Measurements from ENCODE around the gene SARDH. TPM values are rescaled to one million over a fixed set of nuclear protein-coding genes. Genes with fewer than 3 reads are reported as not detected.

Gene SARDH
- total RNA-seq, 1 experiment from 2014 or later, result 9.9 TPM

DNA sequence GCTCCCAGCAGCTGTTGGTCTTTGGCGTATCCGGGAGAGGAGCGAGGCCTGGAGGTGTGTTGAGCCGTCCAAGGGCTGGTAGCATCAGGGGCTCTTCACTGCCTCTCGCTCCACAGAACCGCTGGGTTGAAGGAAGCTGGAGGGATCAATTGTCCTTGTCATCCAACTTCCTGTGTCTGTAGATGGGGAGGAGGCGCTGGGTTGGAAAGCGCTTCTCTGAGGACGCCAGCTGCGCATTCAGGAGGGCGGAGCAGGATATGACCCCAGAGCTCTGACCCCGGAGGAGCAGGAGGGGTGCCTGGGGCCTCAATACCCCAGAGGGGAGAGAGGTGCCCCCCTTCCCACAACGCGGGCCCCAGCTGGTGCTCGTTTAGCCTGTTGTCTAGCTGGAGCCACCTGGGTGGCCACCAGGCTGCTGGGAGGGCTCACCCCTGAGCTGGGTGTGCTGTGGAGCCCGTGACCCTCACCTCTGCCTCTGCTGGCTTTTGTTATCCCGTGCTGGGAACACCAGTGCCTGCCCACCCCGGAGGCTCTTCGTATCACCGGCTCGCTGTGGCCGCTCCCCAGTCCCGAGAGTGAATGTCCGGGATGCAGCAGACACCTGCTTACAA lies 104.0 kb downstream of the SARDH start:
- H3K27me3 ChIP-seq (ENCODE audit: insufficient read depth, low read depth), result peaks cover 96% of the 10 kb centered on the region

DNA sequence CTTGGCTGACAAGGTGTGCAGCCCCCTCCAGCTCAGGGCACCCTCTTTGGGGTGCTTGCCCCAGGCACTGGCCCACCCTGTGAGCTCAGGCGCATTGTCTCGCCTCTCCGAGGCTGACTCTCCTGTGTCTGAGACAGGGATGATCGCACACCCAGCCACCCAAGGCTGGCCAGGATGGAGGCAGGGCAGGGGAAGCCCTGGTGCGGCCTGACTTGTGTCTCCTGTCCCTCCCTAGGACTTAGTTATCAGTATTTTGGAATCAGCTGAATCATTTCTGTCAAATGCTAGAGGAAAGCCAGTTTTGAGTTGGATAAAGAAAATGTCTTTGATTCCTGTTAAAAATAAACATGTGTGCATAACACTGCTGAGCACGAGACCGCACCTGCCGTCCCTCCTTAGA lies 104.5 kb downstream of the SARDH start:
- intact Hi-C loops (cut with micrococcal nuclease; ENCODE audit: unreplicated experiment), result no loop called here
- ChIA-PET CTCF (interaction anchor here (0.6 kb wide), 1 partner anchor 1680 kb away, joined by 3 read pairs; no protein-coding TSS in a partner anchor), POLR2A (ENCODE audit: unreplicated experiment) (interaction anchor here (0.6 kb wide), 1 partner anchor 58 kb away, joined by 16 read pairs; no protein-coding TSS in a partner anchor)
- Histone ChIP-seq H3K9me2 (ENCODE audit: insufficient read depth) (no peaks in the 10 kb centered on the region), H3K36me3 (ENCODE audit: low read depth) (no peaks in the 10 kb centered on the region), H3K4me1 (replicated peaks; ENCODE audit: insufficient read depth) (no peaks in the 10 kb centered on the region), H3K27me3 (ENCODE audit: insufficient read depth, low read depth) (peaks cover 96% of the 10 kb centered on the region), H3K79me2 (ENCODE audit: low read depth) (no peaks in the 10 kb centered on the region), H2AFZ (no peak overlapping the region), H3K27ac (no peak overlapping the region), H3K9me3 (ENCODE audit: insufficient read depth, low read depth) (no peaks in the 10 kb centered on the region), H3K4me2 (no peak overlapping the region), H3F3A (ENCODE audit: insufficient read depth, low read depth) (no peaks in the 10 kb centered on the region), H3K4me3 (no peak overlapping the region), H4K20me1 (ENCODE audit: insufficient read depth) (no peaks in the 10 kb centered on the region; the same call in 1 of the 2 replicates)
- TF ChIP-seq, protein P1, sequence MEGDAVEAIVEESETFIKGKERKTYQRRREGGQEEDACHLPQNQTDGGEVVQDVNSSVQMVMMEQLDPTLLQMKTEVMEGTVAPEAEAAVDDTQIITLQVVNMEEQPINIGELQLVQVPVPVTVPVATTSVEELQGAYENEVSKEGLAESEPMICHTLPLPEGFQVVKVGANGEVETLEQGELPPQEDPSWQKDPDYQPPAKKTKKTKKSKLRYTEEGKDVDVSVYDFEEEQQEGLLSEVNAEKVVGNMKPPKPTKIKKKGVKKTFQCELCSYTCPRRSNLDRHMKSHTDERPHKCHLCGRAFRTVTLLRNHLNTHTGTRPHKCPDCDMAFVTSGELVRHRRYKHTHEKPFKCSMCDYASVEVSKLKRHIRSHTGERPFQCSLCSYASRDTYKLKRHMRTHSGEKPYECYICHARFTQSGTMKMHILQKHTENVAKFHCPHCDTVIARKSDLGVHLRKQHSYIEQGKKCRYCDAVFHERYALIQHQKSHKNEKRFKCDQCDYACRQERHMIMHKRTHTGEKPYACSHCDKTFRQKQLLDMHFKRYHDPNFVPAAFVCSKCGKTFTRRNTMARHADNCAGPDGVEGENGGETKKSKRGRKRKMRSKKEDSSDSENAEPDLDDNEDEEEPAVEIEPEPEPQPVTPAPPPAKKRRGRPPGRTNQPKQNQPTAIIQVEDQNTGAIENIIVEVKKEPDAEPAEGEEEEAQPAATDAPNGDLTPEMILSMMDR (conservative IDR thresholded peaks at IDR 0.05), result no peak
- TF ChIP-seq EZH2 (IDR thresholded peaks at IDR 0.05; ENCODE audit: low read depth), result no peak
- no TSS peak for BruUV-seq (replicated peaks)
- no peak for DNase-seq

More for the DNA sequence above, 104.0 kb downstream of the SARDH start:
- ChIA-PET POLR2A (ENCODE audit: unreplicated experiment) (no interaction called here), CTCF (interaction anchor here (0.6 kb wide), 1 partner anchor 1681 kb away, joined by 3 read pairs; no protein-coding TSS in a partner anchor)
- Histone ChIP-seq H2AFZ (no peak overlapping the region), H3F3A (ENCODE audit: insufficient read depth, low read depth) (no peaks in the 10 kb centered on the region), H3K9me2 (ENCODE audit: insufficient read depth) (no peaks in the 10 kb centered on the region), H4K20me1 (ENCODE audit: insufficient read depth) (no peaks in the 10 kb centered on the region; the same call in 1 of the 2 replicates), H3K27ac (no peak overlapping the region), H3K4me3 (no peak overlapping the region), H3K4me1 (replicated peaks; ENCODE audit: insufficient read depth) (no peaks in the 10 kb centered on the region), H3K9me3 (ENCODE audit: insufficient read depth, low read depth) (no peaks in the 10 kb centered on the region), H3K79me2 (ENCODE audit: low read depth) (no peaks in the 10 kb centered on the region), H3K36me3 (ENCODE audit: low read depth) (no peaks in the 10 kb centered on the region), H3K4me2 (no peak overlapping the region)
- no peak for TF ChIP-seq EZH2 (IDR thresholded peaks at IDR 0.05; ENCODE audit: low read depth)
- TF ChIP-seq, protein P1 (conservative IDR thresholded peaks at IDR 0.05), result no peak
- no TSS peak for BruUV-seq (replicated peaks)
- no peak for DNase-seq
- intact Hi-C loops (cut with micrococcal nuclease; ENCODE audit: unreplicated experiment), result no loop called here

DNA sequence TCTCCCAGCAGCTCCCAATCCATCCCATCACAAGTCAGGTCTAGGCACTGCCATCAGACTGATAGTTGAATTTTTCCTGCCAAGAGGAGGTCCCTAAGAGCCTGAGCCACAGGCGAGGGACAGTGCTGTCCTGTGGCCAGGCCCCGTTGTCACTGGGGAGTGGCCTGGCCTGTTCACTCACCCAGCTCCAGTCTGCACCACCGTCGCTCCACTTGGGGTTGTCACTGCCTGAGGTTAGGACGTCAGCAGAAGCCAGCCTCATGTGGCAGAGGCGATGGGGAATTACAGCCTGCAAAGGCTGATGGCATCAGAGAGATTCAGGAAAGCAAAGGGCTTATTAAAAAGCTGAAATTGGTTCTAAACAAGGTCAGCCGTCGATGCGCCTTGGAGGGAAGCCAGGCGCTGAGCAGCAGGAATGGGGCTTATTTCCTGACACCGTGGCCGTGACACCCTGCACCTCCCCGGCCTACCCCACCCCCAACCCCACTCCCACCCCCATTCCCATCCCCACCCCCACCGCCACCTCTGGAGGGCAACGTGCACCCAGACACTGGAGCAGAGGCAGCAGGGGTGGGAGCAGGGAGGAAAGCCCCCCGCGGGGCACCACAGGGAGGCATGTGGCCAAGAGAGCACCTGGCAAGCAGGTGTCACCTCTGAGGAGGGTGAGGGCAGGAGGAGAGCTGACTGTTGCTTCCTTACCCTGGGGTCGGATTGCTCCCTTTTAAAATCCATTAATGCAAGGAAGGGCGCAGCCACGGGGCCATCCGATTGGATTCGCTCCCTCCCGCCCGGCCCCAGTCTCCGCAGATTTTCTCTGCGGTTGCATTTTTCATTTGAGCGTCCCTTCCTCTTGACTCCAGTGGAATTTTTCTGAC lies 105.1 kb downstream of the SARDH start:
- H3K4me3 ChIP-seq, result no peak overlapping the region
- ChIA-PET CTCF (interaction anchor here (0.6 kb wide), 1 partner anchor 1680 kb away, joined by 3 read pairs; no protein-coding TSS in a partner anchor), POLR2A (ENCODE audit: unreplicated experiment) (interaction anchor here (0.6 kb wide), 1 partner anchor 58 kb away, joined by 16 read pairs; no protein-coding TSS in a partner anchor)
- peaks cover 96% of the 10 kb centered on the region for H3K27me3 ChIP-seq (ENCODE audit: insufficient read depth, low read depth)
- no peak overlapping the region for H3K4me2 ChIP-seq
- H3K9me3 ChIP-seq (ENCODE audit: insufficient read depth, low read depth), result no peaks in the 10 kb centered on the region
- H3F3A ChIP-seq (ENCODE audit: insufficient read depth, low read depth), result no peaks in the 10 kb centered on the region
- intact Hi-C loops (cut with micrococcal nuclease; ENCODE audit: unreplicated experiment), result no loop called here
- no peak overlapping the region for H2AFZ ChIP-seq
- DNase-seq, result no peak
- no peaks in the 10 kb centered on the region for H3K36me3 ChIP-seq (ENCODE audit: low read depth)
- H4K20me1 ChIP-seq (ENCODE audit: insufficient read depth), result no peaks in the 10 kb centered on the region
- TF ChIP-seq EZH2 (IDR thresholded peaks at IDR 0.05; ENCODE audit: low read depth), result no peak
- TF ChIP-seq, protein P1 (conservative IDR thresholded peaks at IDR 0.05), result no peak
- BruUV-seq (replicated peaks), result no TSS peak
- H3K79me2 ChIP-seq (ENCODE audit: low read depth), result no peaks in the 10 kb centered on the region
- H3K4me1 ChIP-seq (replicated peaks; ENCODE audit: insufficient read depth), result no peaks in the 10 kb centered on the region
- no peak overlapping the region for H3K27ac ChIP-seq
- no peaks in the 10 kb centered on the region for H3K9me2 ChIP-seq (ENCODE audit: insufficient read depth)

Data from PC-9 (cell line).